Cardiac muscle cell (in vitro differentiated cells and primary cell): ENCODE results near the gene JAK3. TPM values are rescaled to one million over a fixed set of nuclear protein-coding genes. Genes with fewer than 3 reads are reported as not detected.

Source experiments
- DNase-seq, 2 donors: peaks; one replicate each; pipeline versions ENCODE4 v3.0.0 to v3.0.0-alpha.2; 2010 to 2017; ENCODE audit warnings: low read depth in 1 of 2, low spot score in 1 of 2
- H3K27ac ChIP-seq: fragments of 200-600 bp; sonication (generic); 2 replicates; pipeline ENCODE4 v1.5.1; 2016
- H3K27me3 ChIP-seq: fragments of 200-600 bp; sonication (generic); 2 replicates; pipeline ENCODE4 v1.6.0; 2016; ENCODE audit warnings: control low read depth
- H3K36me3 ChIP-seq: fragments of 200-600 bp; sonication (generic); 2 replicates; pipeline ENCODE4 v1.5.1; 2016; ENCODE audit warnings: control low read depth
- H3K4me1 ChIP-seq: fragments of 200-600 bp; sonication (generic); 2 replicates; pipeline ENCODE4 v1.8.1; 2017; ENCODE audit warnings: low read depth, mild to moderate bottlenecking, mixed run types
- H3K4me3 ChIP-seq: fragments of 200-600 bp; sonication (generic); 2 replicates; pipeline ENCODE4 v1.5.1; 2016; ENCODE audit warnings: mild to moderate bottlenecking
- H3K9me3 ChIP-seq: fragments of 200-600 bp; sonication (generic); 2 replicates; pipeline ENCODE4 v1.5.1; 2017; ENCODE audit warnings: low read depth, mild to moderate bottlenecking, control low read depth
- CTCF ChIP-seq: IDR thresholded peaks from 2 replicates; pipeline ENCODE4 v1.5.1; 2012; ENCODE audit warnings: low read depth, mild to moderate bottlenecking, low read length
- polyA plus RNA-seq: library from polyadenylated mRNA; unstranded; fragments of >200 nt; fragmentation: Nextera tagmentation; extraction: Ambion mirVana; gene quantifications from 2 replicates; pipeline ENCODE4 v1.2.1, GENCODE V29; 2016
- total RNA-seq: library from RNA; depleted of rRNA; stranded (reverse); fragments of >200 nt; gene quantifications from 2 replicates; pipeline ENCODE4 v1.2.3, GENCODE V29; 2016

JAK3 gene
- total and polyA plus RNA-seq, 2 experiments from 2014 or later, result 1.5 to 14.5 TPM

GRCh38 chr19:17831419-17831888 is 16.3 kb downstream of the JAK3 start:
- DNase-seq, result no peak

GRCh38 chr19:17830567-17831418 is 17.0 kb downstream of the JAK3 start:
- Histone ChIP-seq H3K9me3 (no peaks in the 10 kb centered on the region), H3K4me1 (no peaks in the 10 kb centered on the region), H3K36me3 (no peaks in the 10 kb centered on the region), H3K27me3 (no peaks in the 10 kb centered on the region), H3K4me3 (peak overlapping the region; percentile 15), H3K27ac (peak overlapping the region; percentile 15)
- no peak for TF ChIP-seq CTCF
- peak; percentile 67 to 86 for DNase-seq

More at GRCh38 chr19:17831419-17831888, 16.3 kb downstream of the JAK3 start:
- no peak for TF ChIP-seq CTCF
- H3K4me3 ChIP-seq, result no peak overlapping the region
- H3K27ac ChIP-seq, result no peak overlapping the region
- H3K4me1 ChIP-seq, result no peaks in the 10 kb centered on the region
- no peaks in the 10 kb centered on the region for H3K36me3 ChIP-seq
- no peaks in the 10 kb centered on the region for H3K27me3 ChIP-seq
- no peaks in the 10 kb centered on the region for H3K9me3 ChIP-seq

DNA sequence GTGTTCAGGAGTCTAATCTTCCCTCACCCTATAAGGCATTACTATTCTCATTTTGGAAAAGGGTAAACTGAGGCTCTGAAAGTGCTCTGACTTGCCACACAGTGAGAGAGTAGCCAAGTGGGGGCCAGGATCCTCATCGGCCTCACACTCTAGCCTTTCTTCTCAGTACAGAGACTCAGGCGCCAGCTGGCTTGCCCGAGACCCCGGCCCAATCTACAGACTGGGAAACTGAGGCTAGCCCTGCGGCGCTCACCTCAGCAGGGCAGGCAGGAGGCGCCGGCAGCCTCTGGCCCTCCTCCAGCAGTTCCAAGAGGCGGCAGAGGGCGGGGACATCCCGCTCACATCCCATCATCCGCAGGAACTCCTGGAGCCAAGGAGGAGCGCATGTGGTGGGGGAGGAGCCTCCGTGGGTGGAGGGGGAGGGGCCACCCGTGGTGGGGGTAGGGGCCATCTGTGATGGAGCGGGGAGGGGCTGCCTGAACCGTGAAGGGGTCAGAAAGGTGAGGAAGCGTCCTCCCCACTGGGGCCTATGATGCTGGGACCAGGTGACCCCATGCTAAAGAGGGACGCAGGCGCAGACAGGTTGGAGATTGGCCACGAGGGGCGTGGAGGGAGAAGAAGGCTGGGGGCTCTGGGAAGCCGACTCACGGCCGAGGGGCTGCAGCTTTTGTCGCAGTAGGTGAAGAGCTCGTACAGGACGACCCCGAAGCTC is 17.8 kb downstream of the JAK3 start:
- TF ChIP-seq CTCF, result no peak
- Histone ChIP-seq H3K9me3 (no peaks in the 10 kb centered on the region), H3K27me3 (no peaks in the 10 kb centered on the region), H3K36me3 (no peaks in the 10 kb centered on the region), H3K27ac (peak overlapping the region; percentile 15), H3K4me3 (peak overlapping the region; percentile 15), H3K4me1 (no peaks in the 10 kb centered on the region)
- peak; percentile 31 to 69 for DNase-seq

- H3K36me3 ChIP-seq, result no peaks in the 10 kb centered on the region
- DNase-seq, result no peak
- H3K4me1 ChIP-seq, result no peaks in the 10 kb centered on the region
- no peaks in the 10 kb centered on the region for H3K9me3 ChIP-seq
- no peak overlapping the region for H3K27ac ChIP-seq
- no peaks in the 10 kb centered on the region for H3K27me3 ChIP-seq
- TF ChIP-seq CTCF, result no peak
- H3K4me3 ChIP-seq, result no peak overlapping the region
Measured at GRCh38 chr19:17826508-17827056, 21.2 kb downstream of the JAK3 start.

GRCh38 chr19:17824339-17824738 is 23.4 kb downstream of the JAK3 start:
- H3K9me3 ChIP-seq, result no peaks in the 10 kb centered on the region
- no peak overlapping the region for H3K4me3 ChIP-seq
- H3K27ac ChIP-seq, result no peak overlapping the region
- DNase-seq, result no peak
- no peaks in the 10 kb centered on the region for H3K36me3 ChIP-seq
- no peaks in the 10 kb centered on the region for H3K4me1 ChIP-seq
- no peak for TF ChIP-seq CTCF
- no peaks in the 10 kb centered on the region for H3K27me3 ChIP-seq
